ENCODE results near the gene DHRS7C.

The DHRS7C gene

DNA sequence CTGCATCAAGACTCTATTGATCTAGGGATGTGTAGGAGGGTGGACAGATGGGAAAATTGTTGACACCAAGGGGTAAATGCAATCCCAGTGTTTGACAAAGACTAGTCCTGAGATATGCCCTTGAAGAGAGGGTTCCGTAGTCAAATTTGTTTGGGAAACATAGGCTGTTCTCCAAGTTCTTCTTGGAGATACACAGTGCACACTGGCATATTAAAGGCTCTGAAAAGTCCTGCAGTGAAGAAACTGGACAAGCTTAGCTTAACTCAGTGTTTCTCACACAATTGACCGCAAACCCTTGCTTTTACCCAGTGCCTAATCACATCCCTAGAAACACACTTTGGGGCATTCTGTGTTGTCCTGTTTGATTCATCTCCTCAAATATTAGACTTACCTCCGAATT, 10.8 kb downstream of the DHRS7C start:
- H3K4me1 ChIP-seq (ENCODE audit: control extremely low read depth in 1 of 4, control insufficient read depth in 4 of 4, insufficient read depth in 4 of 4, low read length in 3 of 4): no peaks in the 10 kb centered on the region
- H3K9me3 ChIP-seq (ENCODE audit: control extremely low read depth in 1 of 5, control insufficient read depth in 4 of 5, insufficient read depth in 2 of 5, low read depth in 1 of 5, low read length in 4 of 5): peaks cover 0 to 4% (median 0%) of the 10 kb centered on the region in 5 experiments
- H3K27me3 ChIP-seq (replicated peaks in 2 of 5; ENCODE audit: control insufficient read depth in 4 of 5, insufficient read depth in 5 of 5, low read length in 4 of 5): peaks cover 0 to 9% (median 4%) of the 10 kb centered on the region in 5 experiments
- no peak overlapping the region for H3K4me3 ChIP-seq (ENCODE audit: control insufficient read depth in 1 of 7, extremely low read depth in 1 of 7, insufficient read depth in 4 of 7, low read depth in 2 of 7, low read length in 6 of 7)
- no peak overlapping the region for H3K27ac ChIP-seq (ENCODE audit: insufficient read depth in 1 of 2, low read depth in 1 of 2, low read length in 2 of 2, poor library complexity in 1 of 2, severe bottlenecking in 2 of 2)
- ChIA-PET POLR2A (no interaction called here), CTCF (no interaction called here)
- 100% methylated on average over 2 of the region's 3 CpGs for WGBS (ENCODE audit: insufficient coverage)
- H3K36me3 ChIP-seq (ENCODE audit: control insufficient read depth in 4 of 4, insufficient read depth in 4 of 4, low read length in 3 of 4): no peaks in the 10 kb centered on the region
- DNase-seq: no peak

- ChIA-PET CTCF (no interaction called here), POLR2A (no interaction called here)
- Histone ChIP-seq H3K4me3 (ENCODE audit: control insufficient read depth in 1 of 7, extremely low read depth in 1 of 7, insufficient read depth in 4 of 7, low read depth in 2 of 7, low read length in 6 of 7) (no peak overlapping the region), H3K27ac (ENCODE audit: insufficient read depth in 1 of 2, low read depth in 1 of 2, low read length in 2 of 2, poor library complexity in 1 of 2, severe bottlenecking in 2 of 2) (no peak overlapping the region), H3K4me1 (ENCODE audit: control extremely low read depth in 1 of 4, control insufficient read depth in 4 of 4, insufficient read depth in 4 of 4, low read length in 3 of 4) (no peaks in the 10 kb centered on the region), H3K36me3 (ENCODE audit: control insufficient read depth in 4 of 4, insufficient read depth in 4 of 4, low read length in 3 of 4) (no peaks in the 10 kb centered on the region), H3K27me3 (replicated peaks in 2 of 5; ENCODE audit: control insufficient read depth in 4 of 5, insufficient read depth in 5 of 5, low read length in 4 of 5) (peaks cover 0 to 9% (median 3%) of the 10 kb centered on the region in 5 experiments), H3K9me3 (ENCODE audit: control extremely low read depth in 1 of 5, control insufficient read depth in 4 of 5, insufficient read depth in 2 of 5, low read depth in 1 of 5, low read length in 4 of 5) (peaks cover 0 to 4% (median 0%) of the 10 kb centered on the region in 5 experiments)
- 93% methylated on average over 9 of the region's 9 CpGs for WGBS (ENCODE audit: insufficient coverage)
- DNase-seq: no peak
These were observed 14.5 kb downstream of the DHRS7C start for GRCh38 chr17:9776911-9777310.

- WGBS (ENCODE audit: insufficient coverage): 85% methylated on average over 18 of the region's 19 CpGs
- Histone ChIP-seq H3K36me3 (ENCODE audit: control insufficient read depth in 4 of 4, insufficient read depth in 4 of 4, low read length in 3 of 4) (no peaks in the 10 kb centered on the region), H3K9me3 (ENCODE audit: control extremely low read depth in 1 of 5, control insufficient read depth in 4 of 5, insufficient read depth in 2 of 5, low read depth in 1 of 5, low read length in 4 of 5) (peaks cover 0 to 4% (median 0%) of the 10 kb centered on the region in 5 experiments), H3K4me1 (ENCODE audit: control extremely low read depth in 1 of 4, control insufficient read depth in 4 of 4, insufficient read depth in 4 of 4, low read length in 3 of 4) (no peaks in the 10 kb centered on the region), H3K27me3 (replicated peaks in 2 of 5; ENCODE audit: control insufficient read depth in 4 of 5, insufficient read depth in 5 of 5, low read length in 4 of 5) (peaks cover 0 to 7% (median 3%) of the 10 kb centered on the region in 5 experiments), H3K27ac (ENCODE audit: insufficient read depth in 1 of 2, low read depth in 1 of 2, low read length in 2 of 2, poor library complexity in 1 of 2, severe bottlenecking in 2 of 2) (no peak overlapping the region), H3K4me3 (ENCODE audit: control insufficient read depth in 1 of 7, extremely low read depth in 1 of 7, insufficient read depth in 4 of 7, low read depth in 2 of 7, low read length in 6 of 7) (no peak overlapping the region)
- DNase-seq: no peak
- ChIA-PET POLR2A (no interaction called here), CTCF (no interaction called here)
These were observed 18.7 kb downstream of the DHRS7C start for GRCh38 chr17:9772658-9773057.

DNA sequence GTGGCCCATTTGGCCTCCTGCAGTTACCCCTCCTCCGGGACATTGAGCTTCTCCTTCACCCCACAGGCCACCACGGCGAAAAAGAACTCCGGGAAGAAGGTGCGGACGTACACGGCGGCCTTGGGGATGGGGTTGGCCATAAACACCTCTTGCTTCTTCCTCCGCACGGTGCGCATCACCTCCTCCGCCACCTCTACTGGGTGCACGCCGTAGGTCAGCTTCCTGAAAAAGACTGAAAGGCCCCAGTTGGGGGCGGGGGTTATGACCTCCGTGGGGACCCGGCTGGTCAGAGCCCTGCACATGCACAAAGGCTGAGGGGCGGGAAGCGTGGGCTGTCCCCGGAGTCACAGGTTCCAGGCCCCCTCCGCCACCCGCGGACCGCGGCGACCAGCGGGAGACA, 19.9 kb downstream of the DHRS7C start:
- ChIA-PET POLR2A (no interaction called here), CTCF (no interaction called here)
- Histone ChIP-seq H3K27me3 (replicated peaks in 2 of 5; ENCODE audit: control insufficient read depth in 4 of 5, insufficient read depth in 5 of 5, low read length in 4 of 5) (peaks cover 0 to 5% (median 3%) of the 10 kb centered on the region in 5 experiments), H3K4me3 (ENCODE audit: control insufficient read depth in 1 of 7, extremely low read depth in 1 of 7, insufficient read depth in 4 of 7, low read depth in 2 of 7, low read length in 6 of 7) (no peak overlapping the region), H3K4me1 (ENCODE audit: control extremely low read depth in 1 of 4, control insufficient read depth in 4 of 4, insufficient read depth in 4 of 4, low read length in 3 of 4) (no peaks in the 10 kb centered on the region), H3K36me3 (ENCODE audit: control insufficient read depth in 4 of 4, insufficient read depth in 4 of 4, low read length in 3 of 4) (no peaks in the 10 kb centered on the region), H3K9me3 (ENCODE audit: control extremely low read depth in 1 of 5, control insufficient read depth in 4 of 5, insufficient read depth in 2 of 5, low read depth in 1 of 5, low read length in 4 of 5) (peaks cover 0 to 4% (median 0%) of the 10 kb centered on the region in 5 experiments), H3K27ac (ENCODE audit: insufficient read depth in 1 of 2, low read depth in 1 of 2, low read length in 2 of 2, poor library complexity in 1 of 2, severe bottlenecking in 2 of 2) (no peak overlapping the region)
- 95% methylated on average over 20 of the region's 27 CpGs for WGBS (ENCODE audit: insufficient coverage)
- DNase-seq: no peak

DNA sequence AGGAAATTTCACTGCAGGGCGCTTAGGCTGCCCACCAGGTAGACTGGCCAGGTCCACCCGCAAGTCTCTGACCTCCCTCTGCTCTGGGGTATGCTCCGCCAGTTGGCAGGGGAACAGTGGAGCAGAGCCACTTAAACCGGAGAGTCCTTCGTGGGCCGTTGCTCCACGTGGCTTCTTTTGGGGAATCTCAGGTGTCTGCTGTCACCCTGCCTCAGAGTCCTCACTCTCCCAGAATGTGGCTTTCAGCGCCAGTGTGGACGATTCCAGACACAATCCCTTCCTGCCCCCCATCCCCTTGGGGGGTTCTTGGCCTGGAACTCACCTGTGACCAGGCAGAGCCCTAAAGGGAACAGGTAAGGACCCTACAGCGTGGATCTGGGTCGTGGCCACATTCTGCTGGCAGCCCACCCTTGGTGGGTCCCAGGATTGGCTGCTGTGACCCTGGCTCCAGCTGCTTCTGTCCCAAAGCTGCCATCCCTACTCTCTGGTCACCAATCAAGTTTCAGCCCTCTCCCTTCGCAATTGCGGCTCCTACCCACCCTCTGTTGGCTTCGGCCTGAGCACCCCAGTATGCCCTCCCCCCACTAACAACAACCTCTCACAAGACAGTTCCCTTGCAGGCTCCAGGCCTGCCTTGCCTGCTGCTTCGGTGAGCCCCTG, 22.2 kb downstream of the DHRS7C start:
- Histone ChIP-seq H3K4me1 (ENCODE audit: control extremely low read depth in 1 of 4, control insufficient read depth in 4 of 4, insufficient read depth in 4 of 4, low read length in 3 of 4) (no peaks in the 10 kb centered on the region), H3K27ac (ENCODE audit: insufficient read depth in 1 of 2, low read depth in 1 of 2, low read length in 2 of 2, poor library complexity in 1 of 2, severe bottlenecking in 2 of 2) (no peak overlapping the region), H3K4me3 (ENCODE audit: control insufficient read depth in 1 of 7, extremely low read depth in 1 of 7, insufficient read depth in 4 of 7, low read depth in 2 of 7, low read length in 6 of 7) (no peak overlapping the region), H3K27me3 (replicated peaks in 2 of 5; ENCODE audit: control insufficient read depth in 4 of 5, insufficient read depth in 5 of 5, low read length in 4 of 5) (peaks cover 0 to 17% (median 9%) of the 10 kb centered on the region in 5 experiments), H3K9me3 (ENCODE audit: control extremely low read depth in 1 of 5, control insufficient read depth in 4 of 5, insufficient read depth in 2 of 5, low read depth in 1 of 5, low read length in 4 of 5) (no peaks in the 10 kb centered on the region), H3K36me3 (ENCODE audit: control insufficient read depth in 4 of 4, insufficient read depth in 4 of 4, low read length in 3 of 4) (no peaks in the 10 kb centered on the region)
- 93% methylated on average over 15 of the region's 15 CpGs for WGBS (ENCODE audit: insufficient coverage)
- ChIA-PET POLR2A (no interaction called here), CTCF (interaction anchor here (0.6 to 1.7 kb wide), 6 partner anchors 10 to 278 kb away, joined by 3 to 5 read pairs (median 3); no protein-coding TSS in a partner anchor)
- DNase-seq: no peak

DNA sequence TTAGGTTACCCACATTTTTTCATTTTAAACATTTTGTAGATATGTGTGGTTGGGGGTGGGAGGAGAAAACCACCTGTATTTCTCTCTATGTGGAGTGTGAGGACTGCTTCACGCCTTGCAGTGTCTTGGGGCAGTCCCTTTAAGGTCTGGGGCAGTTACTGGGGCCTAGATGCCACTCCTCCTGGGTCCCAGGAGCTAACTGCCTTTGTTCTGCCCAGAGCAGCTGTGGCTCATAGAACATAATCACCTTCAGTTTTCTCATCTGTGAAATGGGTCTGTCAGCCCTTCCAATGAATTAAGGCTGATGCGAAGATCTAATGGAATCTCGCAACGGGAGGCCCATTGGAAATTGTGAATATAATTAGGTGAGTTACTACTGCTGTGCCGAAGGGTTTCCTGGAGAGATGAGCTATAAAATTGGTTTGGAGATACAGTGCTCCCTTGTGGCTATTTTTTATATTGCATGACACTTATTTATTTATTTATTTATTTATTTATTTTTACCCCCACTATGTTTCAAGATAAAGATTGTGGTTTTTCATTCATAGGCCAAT, 22.9 kb downstream of the DHRS7C start:
- DNase-seq: peak; percentile 38 to 59 (median 56)
- ChIA-PET CTCF (interaction anchor here (1.0 to 1.7 kb wide), 5 partner anchors 9 to 191 kb away, joined by 3 to 5 read pairs (median 3); no protein-coding TSS in a partner anchor), POLR2A (no interaction called here)
- Histone ChIP-seq H3K27ac (ENCODE audit: insufficient read depth in 1 of 2, low read depth in 1 of 2, low read length in 2 of 2, poor library complexity in 1 of 2, severe bottlenecking in 2 of 2) (no peak overlapping the region), H3K4me1 (ENCODE audit: control extremely low read depth in 1 of 4, control insufficient read depth in 4 of 4, insufficient read depth in 4 of 4, low read length in 3 of 4) (no peaks in the 10 kb centered on the region), H3K9me3 (ENCODE audit: control extremely low read depth in 1 of 5, control insufficient read depth in 4 of 5, insufficient read depth in 2 of 5, low read depth in 1 of 5, low read length in 4 of 5) (no peaks in the 10 kb centered on the region), H3K36me3 (ENCODE audit: control insufficient read depth in 4 of 4, insufficient read depth in 4 of 4, low read length in 3 of 4) (no peaks in the 10 kb centered on the region), H3K4me3 (ENCODE audit: control insufficient read depth in 1 of 7, extremely low read depth in 1 of 7, insufficient read depth in 4 of 7, low read depth in 2 of 7, low read length in 6 of 7) (no peak overlapping the region), H3K27me3 (replicated peaks in 2 of 5; ENCODE audit: control insufficient read depth in 4 of 5, insufficient read depth in 5 of 5, low read length in 4 of 5) (peaks cover 0 to 22% (median 13%) of the 10 kb centered on the region in 5 experiments)
- 43% methylated on average over 4 of the region's 5 CpGs for WGBS (ENCODE audit: insufficient coverage)

DNA sequence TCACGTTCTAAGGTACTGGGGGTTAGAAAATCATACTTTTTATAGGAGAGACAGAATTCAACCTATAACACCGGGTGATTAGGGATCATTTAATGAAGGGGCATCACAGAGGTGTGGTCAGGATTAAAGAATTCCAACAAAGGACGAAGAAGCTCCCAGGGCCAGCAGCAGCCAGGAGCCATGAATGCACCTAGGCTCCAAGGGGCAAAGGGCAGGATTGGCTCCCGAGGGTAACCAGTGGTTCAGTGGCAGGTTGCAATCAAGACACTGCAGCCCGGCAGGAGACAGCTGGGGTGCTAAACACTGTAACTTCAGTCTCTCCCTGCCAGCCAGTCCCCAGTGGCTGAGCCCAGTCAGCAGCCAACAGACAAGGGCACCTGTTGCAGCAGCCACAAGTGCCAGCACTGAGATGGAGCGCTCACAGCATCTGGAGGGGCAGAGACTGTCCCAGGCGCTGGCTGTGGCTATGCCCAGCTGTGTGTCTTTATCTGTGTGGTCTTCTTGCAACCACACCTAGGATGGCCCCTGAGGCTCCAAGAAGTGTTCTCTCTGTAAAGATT, 23.9 kb downstream of the DHRS7C start:
- no peak for DNase-seq
- Histone ChIP-seq H3K9me3 (ENCODE audit: control extremely low read depth in 1 of 5, control insufficient read depth in 4 of 5, insufficient read depth in 2 of 5, low read depth in 1 of 5, low read length in 4 of 5) (no peaks in the 10 kb centered on the region), H3K36me3 (ENCODE audit: control insufficient read depth in 4 of 4, insufficient read depth in 4 of 4, low read length in 3 of 4) (no peaks in the 10 kb centered on the region), H3K4me3 (ENCODE audit: control insufficient read depth in 1 of 7, extremely low read depth in 1 of 7, insufficient read depth in 4 of 7, low read depth in 2 of 7, low read length in 6 of 7) (no peak overlapping the region), H3K27ac (ENCODE audit: insufficient read depth in 1 of 2, low read depth in 1 of 2, low read length in 2 of 2, poor library complexity in 1 of 2, severe bottlenecking in 2 of 2) (no peak overlapping the region), H3K4me1 (ENCODE audit: control extremely low read depth in 1 of 4, control insufficient read depth in 4 of 4, insufficient read depth in 4 of 4, low read length in 3 of 4) (no peaks in the 10 kb centered on the region), H3K27me3 (replicated peaks in 2 of 5; ENCODE audit: control insufficient read depth in 4 of 5, insufficient read depth in 5 of 5, low read length in 4 of 5) (peaks cover 0 to 25% (median 13%) of the 10 kb centered on the region in 5 experiments)
- CTCF ChIA-PET: interaction anchor here (1.1 to 1.2 kb wide), 2 partner anchors 20 to 24 kb away, joined by 3 read pairs; no protein-coding TSS in a partner anchor
- POLR2A ChIA-PET: no interaction called here
- 98% methylated on average over 5 of the region's 7 CpGs for WGBS (ENCODE audit: insufficient coverage)

Data from common myeloid progenitor, CD34-positive (primary cell).